Peyer's patch (tissue), 4 donors: ENCODE measurements around the gene SALL4.

ENCODE experiments used
- CTCF ChIP-seq, 6 experiments: fragments of 450-650 bp in 4 of 6; fragments of 200-600 bp in 2 of 6; sonication (generic) in 1 of 6; IDR thresholded peaks; one replicate each; pipeline ENCODE4 v1.5.1; 2017 to 2019; ENCODE audit warnings: antibody characterized with exemption in 6 of 6, mild to moderate bottlenecking in 3 of 6, moderate library complexity in 1 of 6
- POLR2A ChIP-seq, 2 donors: fragments of 450-650 bp; IDR thresholded peaks; one replicate each; pipeline ENCODE4 v1.5.1; 2017; ENCODE audit warnings: antibody characterized with exemption in 2 of 2, mild to moderate bottlenecking in 2 of 2, moderate library complexity in 2 of 2

GRCh38 chr20:51815383-51816076 lies 13.2 kb upstream of the SALL4 start:
- TF ChIP-seq CTCF (IDR thresholded peaks at IDR 0.05) (no peak), POLR2A (IDR thresholded peaks at IDR 0.05) (no peak)
